Caco-2 (cell line): Measurements from ENCODE around the gene ATXN1. TPM values are rescaled to one million over a fixed set of nuclear protein-coding genes. Genes with fewer than 3 reads are reported as not detected.

ENCODE experiments used
- BruUV-seq: library from RNA; stranded (reverse); fragments of 400-500 nt; replicated peaks from 2 replicates; lab custom pipeline; 2021; lab: Mats Ljungman, UMichigan
- CTCF ChIA-PET: fragments of 300-600 bp; sonication (Branson Sonifier 250); formaldehyde crosslinking; loops from one replicate; lab custom pipeline; 2022; ENCODE audit warnings: antibody characterized with exemption; lab: Charles Lee
- POLR2A ChIA-PET: fragments of 300-600 bp; sonication (Branson Sonifier 250); formaldehyde crosslinking; loops from one replicate; lab custom pipeline; 2022; ENCODE audit warnings: antibody characterized with exemption; lab: Charles Lee
- DNase-seq, 2 experiments: peaks; one replicate each; pipeline versions ENCODE4 v3.0.0 to v3.0.0-alpha.2; 2020 to 2022
- H3K27me3 ChIP-seq: replicated peaks from 2 replicates; pipeline ENCODE4 v1.6.0; 2011; ENCODE audit warnings: low read length; ENCODE audit not compliant: control insufficient read depth, insufficient read depth
- H3K36me3 ChIP-seq: 2 replicates; pipeline ENCODE4 v1.5.1; 2011; ENCODE audit warnings: low read length; ENCODE audit not compliant: control insufficient read depth, insufficient read depth
- H3K4me1 ChIP-seq: fragments of 250-450 bp; sonication (Bioruptor Pico); 2 replicates; pipeline ENCODE4 v1.5.1; 2020; ENCODE audit warnings: mild to moderate bottlenecking
- H3K4me3 ChIP-seq: 2 replicates; pipeline ENCODE4 v1.5.1; 2011; ENCODE audit warnings: low read depth, mild to moderate bottlenecking, control low read depth, low read length
- H3K9me3 ChIP-seq: fragments of 250-450 bp; sonication (Bioruptor Pico); 2 replicates; pipeline ENCODE4 v1.5.1; 2020; ENCODE audit warnings: mild to moderate bottlenecking, moderate library complexity
- H3K27ac Mint-ChIP-seq: one replicate; pipeline ENCODE4 v1.8.0; 2022; ENCODE audit warnings: mixed read lengths; ENCODE audit not compliant: unreplicated experiment
- H3K27me3 Mint-ChIP-seq: one replicate; pipeline ENCODE4 v1.8.0; 2022; ENCODE audit warnings: mixed read lengths; ENCODE audit not compliant: insufficient read depth, unreplicated experiment
- H3K36me3 Mint-ChIP-seq: one replicate; pipeline ENCODE4 v1.8.0; 2022; ENCODE audit warnings: mild to moderate bottlenecking, mixed read lengths; ENCODE audit not compliant: insufficient read depth, unreplicated experiment
- H3K4me1 Mint-ChIP-seq: one replicate; pipeline ENCODE4 v1.8.0; 2022; ENCODE audit warnings: low read depth, mixed read lengths; ENCODE audit not compliant: unreplicated experiment
- H3K4me3 Mint-ChIP-seq: one replicate; pipeline ENCODE4 v1.8.0; 2022; ENCODE audit warnings: mild to moderate bottlenecking, moderate library complexity, mixed read lengths; ENCODE audit not compliant: unreplicated experiment
- H3K9me3 Mint-ChIP-seq: one replicate; pipeline ENCODE4 v1.8.0; 2022; ENCODE audit warnings: mixed read lengths; ENCODE audit not compliant: unreplicated experiment
- intact Hi-C: fragments of 100-400 bp; cut with micrococcal nuclease; formaldehyde crosslinking; loops from one replicate; pipeline ENCODE4 v1.10.0; 2022; ENCODE audit not compliant: unreplicated experiment
- total RNA-seq: library from RNA; stranded (reverse); gene quantifications from 2 replicates; pipeline ENCODE4 v1.2.3, GENCODE V29; 2022
- TF ChIP-seq, protein P1 (sequence below), 2 experiments: fragments of 200-600 bp in 1 of 2; IDR thresholded peaks; 1 replicate in 1 of 2; 2 replicates in 1 of 2; pipeline versions ENCODE4 v1.5.1 to v1.8.0; 2011 to 2022; ENCODE audit warnings: antibody characterized with exemption in 1 of 2, control low read depth in 1 of 2, inconsistent platforms in 1 of 2, low read depth in 1 of 2, low read length in 1 of 2, mild to moderate bottlenecking in 1 of 2, moderate library complexity in 1 of 2; ENCODE audit not compliant: insufficient read depth in 1 of 2, severe bottlenecking in 1 of 2, unreplicated experiment in 1 of 2

Gene ATXN1
- total RNA-seq, 1 experiment from 2014 or later: 14.2 TPM

- Mint-ChIP-seq H3K4me3 (no peak overlapping the region), H3K36me3 (no peaks in the 10 kb centered on the region), H3K27ac (no peak overlapping the region), H3K4me1 (no peaks in the 10 kb centered on the region), H3K9me3 (no peaks in the 10 kb centered on the region), H3K27me3 (no peaks in the 10 kb centered on the region)
- CTCF ChIA-PET: no interaction called here
- POLR2A ChIA-PET: no interaction called here
- Histone ChIP-seq H3K4me1 (0 out of 2 replicates have a peak, but pooled peaks cover 6% of the 10 kb centered on the region), H3K4me3 (no peak overlapping the region), H3K9me3 (no peaks in the 10 kb centered on the region), H3K36me3 (no peaks in the 10 kb centered on the region), H3K27me3 (no peaks in the 10 kb centered on the region)
- intact Hi-C loops: no loop called here
- DNase-seq: no peak
- TF ChIP-seq, protein P1, sequence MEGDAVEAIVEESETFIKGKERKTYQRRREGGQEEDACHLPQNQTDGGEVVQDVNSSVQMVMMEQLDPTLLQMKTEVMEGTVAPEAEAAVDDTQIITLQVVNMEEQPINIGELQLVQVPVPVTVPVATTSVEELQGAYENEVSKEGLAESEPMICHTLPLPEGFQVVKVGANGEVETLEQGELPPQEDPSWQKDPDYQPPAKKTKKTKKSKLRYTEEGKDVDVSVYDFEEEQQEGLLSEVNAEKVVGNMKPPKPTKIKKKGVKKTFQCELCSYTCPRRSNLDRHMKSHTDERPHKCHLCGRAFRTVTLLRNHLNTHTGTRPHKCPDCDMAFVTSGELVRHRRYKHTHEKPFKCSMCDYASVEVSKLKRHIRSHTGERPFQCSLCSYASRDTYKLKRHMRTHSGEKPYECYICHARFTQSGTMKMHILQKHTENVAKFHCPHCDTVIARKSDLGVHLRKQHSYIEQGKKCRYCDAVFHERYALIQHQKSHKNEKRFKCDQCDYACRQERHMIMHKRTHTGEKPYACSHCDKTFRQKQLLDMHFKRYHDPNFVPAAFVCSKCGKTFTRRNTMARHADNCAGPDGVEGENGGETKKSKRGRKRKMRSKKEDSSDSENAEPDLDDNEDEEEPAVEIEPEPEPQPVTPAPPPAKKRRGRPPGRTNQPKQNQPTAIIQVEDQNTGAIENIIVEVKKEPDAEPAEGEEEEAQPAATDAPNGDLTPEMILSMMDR (IDR thresholded peaks at IDR 0.05; ENCODE audit: insufficient read depth in 1 of 2, low read depth in 1 of 2, low read length in 1 of 2, severe bottlenecking in 1 of 2, unreplicated experiment in 1 of 2): no peak
- BruUV-seq: no TSS peak
Measured at GRCh38 chr6:16564436-16564835, 196.8 kb downstream of the ATXN1 start.

DNA sequence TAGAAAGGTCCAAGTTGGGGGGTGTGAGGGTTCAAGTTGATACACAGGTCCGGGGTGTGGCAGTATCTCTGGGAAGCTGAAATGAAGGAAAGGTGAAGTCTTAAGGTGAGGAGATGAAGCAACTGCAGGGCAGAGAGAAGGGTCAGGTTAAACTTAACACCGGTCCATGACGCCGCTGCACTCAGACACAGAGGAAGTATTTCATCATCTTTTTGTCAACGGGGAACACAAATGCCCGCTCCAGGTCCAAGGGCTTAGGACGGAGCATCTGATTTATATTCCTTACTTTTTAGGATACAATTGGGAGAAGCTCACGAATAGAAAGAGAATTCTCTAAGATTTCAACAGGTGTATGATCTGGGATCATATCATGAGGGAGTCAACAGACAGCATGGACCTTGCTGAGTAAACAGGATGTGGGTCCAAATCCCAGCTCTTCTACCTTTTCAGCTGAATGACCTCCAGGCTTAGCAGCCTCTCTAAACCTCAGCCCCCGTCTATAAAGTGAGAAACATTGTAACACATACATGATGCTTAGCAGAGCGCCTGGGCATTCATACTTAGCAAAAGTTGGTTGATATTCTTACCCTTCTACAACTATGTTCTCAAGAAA is 197.5 kb downstream of the ATXN1 start:
- no TSS peak for BruUV-seq
- Mint-ChIP-seq H3K27me3 (no peaks in the 10 kb centered on the region), H3K9me3 (no peaks in the 10 kb centered on the region), H3K4me3 (no peak overlapping the region), H3K36me3 (no peaks in the 10 kb centered on the region), H3K27ac (no peak overlapping the region), H3K4me1 (no peaks in the 10 kb centered on the region)
- intact Hi-C loops: no loop called here
- Histone ChIP-seq H3K27me3 (no peaks in the 10 kb centered on the region), H3K36me3 (no peaks in the 10 kb centered on the region), H3K9me3 (no peaks in the 10 kb centered on the region), H3K4me3 (no peak overlapping the region), H3K4me1 (0 out of 2 replicates have a peak, but pooled peaks cover 3% of the 10 kb centered on the region)
- ChIA-PET POLR2A (no interaction called here), CTCF (no interaction called here)
- TF ChIP-seq, protein P1 (IDR thresholded peaks at IDR 0.05; ENCODE audit: insufficient read depth in 1 of 2, low read depth in 1 of 2, low read length in 1 of 2, severe bottlenecking in 1 of 2, unreplicated experiment in 1 of 2): no peak
- DNase-seq: no peak

- ChIA-PET CTCF (no interaction called here), POLR2A (no interaction called here)
- intact Hi-C loops: no loop called here
- TF ChIP-seq, protein P1 (IDR thresholded peaks at IDR 0.05; ENCODE audit: insufficient read depth in 1 of 2, low read depth in 1 of 2, low read length in 1 of 2, severe bottlenecking in 1 of 2, unreplicated experiment in 1 of 2): no peak
- no peaks in the 10 kb centered on the region for H3K27me3 Mint-ChIP-seq
- H3K9me3 Mint-ChIP-seq: no peaks in the 10 kb centered on the region
- no peak for DNase-seq
- no peak overlapping the region for H3K4me3 ChIP-seq
- no peaks in the 10 kb centered on the region for H3K36me3 Mint-ChIP-seq
- H3K4me1 ChIP-seq: no peaks in the 10 kb centered on the region
- no peak overlapping the region for H3K27ac Mint-ChIP-seq
- H3K9me3 ChIP-seq: no peaks in the 10 kb centered on the region
- no TSS peak for BruUV-seq
- no peaks in the 10 kb centered on the region for H3K27me3 ChIP-seq
- no peak overlapping the region for H3K4me3 Mint-ChIP-seq
- no peaks in the 10 kb centered on the region for H3K36me3 ChIP-seq
- H3K4me1 Mint-ChIP-seq: no peaks in the 10 kb centered on the region
Measured at GRCh38 chr6:16562498-16562897, 198.8 kb downstream of the ATXN1 start.
